Measurements from ENCODE around the gene PRMT5. TPM values are rescaled to one million over a fixed set of nuclear protein-coding genes. Genes with fewer than 3 reads are reported as not detected.

Gene PRMT5
- polyA plus RNA-seq, 1 donor (not counting 4 experiments of a cell fraction or from before 2014, with no cell fraction given): 241 TPM

DNA sequence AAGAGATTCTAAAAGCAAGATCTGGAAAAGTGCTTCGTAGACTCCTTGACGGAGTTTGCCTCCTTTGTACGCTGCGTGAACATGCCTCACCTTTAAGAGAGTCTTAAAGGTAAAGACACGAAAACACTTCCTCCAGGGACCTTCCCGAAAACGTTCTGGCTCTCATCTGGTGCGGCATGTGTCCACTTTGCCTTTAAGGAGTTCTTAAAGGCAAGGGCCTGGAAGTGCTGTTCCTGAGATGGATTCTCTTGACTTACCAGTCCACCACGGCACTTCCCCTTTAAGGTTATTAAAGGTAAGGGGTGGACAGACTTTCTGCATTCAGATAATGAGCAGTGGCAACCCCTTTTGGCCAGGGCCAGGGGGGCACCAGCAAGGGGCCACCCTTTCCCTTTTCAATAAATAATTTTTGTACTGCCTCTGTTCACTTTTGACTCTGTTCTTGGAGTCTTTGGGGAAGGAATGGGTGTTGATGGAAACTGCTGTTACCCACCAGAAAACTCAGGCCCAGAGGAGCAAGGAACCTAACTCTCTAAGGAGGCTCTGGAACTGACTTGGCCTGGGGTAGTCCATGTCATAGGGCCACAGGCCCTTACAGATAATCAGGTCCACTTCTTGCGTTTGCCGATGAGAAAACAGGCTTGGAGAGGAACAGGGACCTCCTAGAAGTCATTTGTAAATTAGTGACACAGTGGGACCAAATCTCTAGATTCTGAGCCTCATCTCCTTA, 41.8 kb downstream of the PRMT5 start:
- no peaks in the 10 kb centered on the region for H3K27me3 ChIP-seq (ENCODE audit: control insufficient read depth, extremely low read depth, insufficient read depth, low read length)
- no peak for TF ChIP-seq EZH2 (IDR thresholded peaks at IDR 0.05; ENCODE audit: low read length)
- TF ChIP-seq, protein P1, sequence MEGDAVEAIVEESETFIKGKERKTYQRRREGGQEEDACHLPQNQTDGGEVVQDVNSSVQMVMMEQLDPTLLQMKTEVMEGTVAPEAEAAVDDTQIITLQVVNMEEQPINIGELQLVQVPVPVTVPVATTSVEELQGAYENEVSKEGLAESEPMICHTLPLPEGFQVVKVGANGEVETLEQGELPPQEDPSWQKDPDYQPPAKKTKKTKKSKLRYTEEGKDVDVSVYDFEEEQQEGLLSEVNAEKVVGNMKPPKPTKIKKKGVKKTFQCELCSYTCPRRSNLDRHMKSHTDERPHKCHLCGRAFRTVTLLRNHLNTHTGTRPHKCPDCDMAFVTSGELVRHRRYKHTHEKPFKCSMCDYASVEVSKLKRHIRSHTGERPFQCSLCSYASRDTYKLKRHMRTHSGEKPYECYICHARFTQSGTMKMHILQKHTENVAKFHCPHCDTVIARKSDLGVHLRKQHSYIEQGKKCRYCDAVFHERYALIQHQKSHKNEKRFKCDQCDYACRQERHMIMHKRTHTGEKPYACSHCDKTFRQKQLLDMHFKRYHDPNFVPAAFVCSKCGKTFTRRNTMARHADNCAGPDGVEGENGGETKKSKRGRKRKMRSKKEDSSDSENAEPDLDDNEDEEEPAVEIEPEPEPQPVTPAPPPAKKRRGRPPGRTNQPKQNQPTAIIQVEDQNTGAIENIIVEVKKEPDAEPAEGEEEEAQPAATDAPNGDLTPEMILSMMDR (optimal IDR thresholded peaks at IDR 0.05 in 1 of 3, IDR thresholded peaks at IDR 0.05 in 1 of 3, conservative IDR thresholded peaks at IDR 0.05 in 1 of 3; ENCODE audit: extremely low read depth in 1 of 3, insufficient read depth in 2 of 3, low read length in 3 of 3): no peak
- H2AFZ ChIP-seq (ENCODE audit: control insufficient read depth, low read length): peak overlapping the region; percentile 64
- H3K27ac ChIP-seq (ENCODE audit: control insufficient read depth, insufficient read depth, low read length): peak overlapping the region; percentile 39
- H4K20me1 ChIP-seq (ENCODE audit: control insufficient read depth, extremely low read depth, insufficient read depth, low read length): no peaks in the 10 kb centered on the region
- H3K9me1 ChIP-seq (ENCODE audit: control insufficient read depth, extremely low read depth, insufficient read depth, low read length): no peaks in the 10 kb centered on the region
- H3K79me2 ChIP-seq (ENCODE audit: control insufficient read depth, insufficient read depth, low read length): no peaks in the 10 kb centered on the region
- peak; percentile 53 for FAIRE-seq
- dilution Hi-C loops (cut with MboI; ENCODE audit: extremely low pct_ligation_motif_present, low sequenced_read_pairs): no loop called here
- DNase-seq (ENCODE audit: low read depth, low spot score): no peak
- H3K36me3 ChIP-seq (ENCODE audit: control insufficient read depth in 2 of 2, extremely low read depth in 1 of 2, insufficient read depth in 2 of 2, low read length in 2 of 2): no peaks in the 10 kb centered on the region
- H3K4me2 ChIP-seq (ENCODE audit: control insufficient read depth, extremely low read depth, insufficient read depth, low read depth, low read length): peak overlapping the region; percentile 62
- H3K9me3 ChIP-seq (ENCODE audit: control insufficient read depth, low read depth, low read length): no peaks in the 10 kb centered on the region
- H3K9ac ChIP-seq (ENCODE audit: control insufficient read depth, extremely low read depth, insufficient read depth, low read length): peak overlapping the region; percentile 65
- H3K4me3 ChIP-seq (ENCODE audit: control insufficient read depth in 2 of 3, extremely low read depth in 1 of 3, insufficient read depth in 2 of 3, low read depth in 1 of 3, low read length in 3 of 3): peak overlapping the region; percentile 26 to 64 (median 64)
- H3K4me1 ChIP-seq (ENCODE audit: control insufficient read depth, extremely low read depth, insufficient read depth, low read length): peaks cover 23% of the 10 kb centered on the region

GRCh38 chr14:22886500-22887259, 42.5 kb downstream of the PRMT5 start:
- Histone ChIP-seq H3K27me3 (ENCODE audit: control insufficient read depth, extremely low read depth, insufficient read depth, low read length) (no peaks in the 10 kb centered on the region), H3K36me3 (ENCODE audit: control insufficient read depth in 2 of 2, extremely low read depth in 1 of 2, insufficient read depth in 2 of 2, low read length in 2 of 2) (no peaks in the 10 kb centered on the region), H4K20me1 (ENCODE audit: control insufficient read depth, extremely low read depth, insufficient read depth, low read length) (no peaks in the 10 kb centered on the region), H3K4me3 (ENCODE audit: control insufficient read depth in 2 of 3, extremely low read depth in 1 of 3, insufficient read depth in 2 of 3, low read depth in 1 of 3, low read length in 3 of 3) (peak overlapping the region; percentile 26 to 64 (median 64)), H3K4me1 (ENCODE audit: control insufficient read depth, extremely low read depth, insufficient read depth, low read length) (peaks cover 26% of the 10 kb centered on the region), H3K9ac (ENCODE audit: control insufficient read depth, extremely low read depth, insufficient read depth, low read length) (peak overlapping the region; percentile 65), H3K79me2 (ENCODE audit: control insufficient read depth, insufficient read depth, low read length) (no peaks in the 10 kb centered on the region), H3K27ac (ENCODE audit: control insufficient read depth, insufficient read depth, low read length) (peak overlapping the region; percentile 39), H3K4me2 (ENCODE audit: control insufficient read depth, extremely low read depth, insufficient read depth, low read depth, low read length) (peak overlapping the region; percentile 62), H2AFZ (ENCODE audit: control insufficient read depth, low read length) (peak overlapping the region; percentile 87), H3K9me3 (ENCODE audit: control insufficient read depth, low read depth, low read length) (no peaks in the 10 kb centered on the region), H3K9me1 (ENCODE audit: control insufficient read depth, extremely low read depth, insufficient read depth, low read length) (no peaks in the 10 kb centered on the region)
- no peak for DNase-seq (ENCODE audit: low read depth, low spot score)
- no peak for FAIRE-seq
- dilution Hi-C loops (cut with MboI; ENCODE audit: extremely low pct_ligation_motif_present, low sequenced_read_pairs): no loop called here
- TF ChIP-seq EZH2 (IDR thresholded peaks at IDR 0.05; ENCODE audit: low read length): no peak
- TF ChIP-seq, protein P1 (optimal IDR thresholded peaks at IDR 0.05 in 1 of 3, IDR thresholded peaks at IDR 0.05 in 1 of 3, conservative IDR thresholded peaks at IDR 0.05 in 1 of 3; ENCODE audit: extremely low read depth in 1 of 3, insufficient read depth in 2 of 3, low read length in 3 of 3): peak in 2 of 3 experiments; percentile 22 to 29
